ENCODE results near the gene LCE3A. TPM values are rescaled to one million over a fixed set of nuclear protein-coding genes. Genes with fewer than 3 reads are reported as not detected.

Gene LCE3A
- total and polyA plus RNA-seq, 2 of the 4 experiments (the other 2 are of a cell fraction), result not detected

- no peaks in the 10 kb centered on the region for H3K4me1 ChIP-seq (ENCODE audit: control insufficient read depth, insufficient read depth, low read length)
- ChIA-PET POLR2A (ENCODE audit: unreplicated experiment) (no interaction called here), CTCF (interaction anchor here (0.7 kb wide), 1 partner anchor 195 kb away, joined by 4 read pairs; no protein-coding TSS in a partner anchor)
- no peaks in the 10 kb centered on the region for H3K36me3 ChIP-seq (ENCODE audit: control insufficient read depth, insufficient read depth, low read length)
- H2BK5ac ChIP-seq (ENCODE audit: low read depth, low read length, poor library complexity, severe bottlenecking), result no peak overlapping the region
- no peak overlapping the region for H2BK20ac ChIP-seq (ENCODE audit: low read depth, low read length)
- H4K8ac ChIP-seq (ENCODE audit: low read depth in 2 of 2, low read length in 2 of 2), result no peak overlapping the region
- no peak overlapping the region for H4K91ac ChIP-seq (ENCODE audit: insufficient read depth, low read depth, low read length)
- no peak overlapping the region for H2BK120ac ChIP-seq (ENCODE audit: low read depth, low read length)
- H2BK15ac ChIP-seq (ENCODE audit: low read depth, low read length), result no peak overlapping the region
- no peak overlapping the region for H2AK9ac ChIP-seq (replicated peaks; ENCODE audit: low read depth, low read length, poor library complexity)
- no TSS peak for BruUV-seq (replicated peaks)
- H2AK5ac ChIP-seq (ENCODE audit: low read depth, low read length), result no peak overlapping the region
- H3K4ac ChIP-seq (ENCODE audit: low read depth, low read length), result no peak overlapping the region
- no peak overlapping the region for H3K14ac ChIP-seq (replicated peaks; ENCODE audit: low read depth, low read length)
- in situ Hi-C loops (cut with MboI; ENCODE audit: low sequenced_read_pairs) (no loop called here), dilution Hi-C loops (cut with HindIII; ENCODE audit: low sequenced_read_pairs, unreplicated experiment) (no loop called here), intact Hi-C loops (cut with micrococcal nuclease) (no loop called here)
- no peak overlapping the region for H3K27ac ChIP-seq (ENCODE audit: insufficient read depth, low read length)
- no peak for DNase-seq
- H3K4me3 ChIP-seq (ENCODE audit: insufficient read depth, low read depth, low read length), result no peak overlapping the region
- H3K9ac ChIP-seq (ENCODE audit: low read depth, low read length), result no peak overlapping the region
- no peak overlapping the region for H2AFZ ChIP-seq (replicated peaks; ENCODE audit: low read length, poor library complexity)
- H3K18ac ChIP-seq (ENCODE audit: low read depth, low read length), result no peak overlapping the region
- H3K79me1 ChIP-seq (ENCODE audit: low read depth in 1 of 2, low read length in 2 of 2), result no peaks in the 10 kb centered on the region
- H3K27me3 ChIP-seq (ENCODE audit: control insufficient read depth, insufficient read depth, low read length), result no peaks in the 10 kb centered on the region
- no CpG with 5 or more reads among the region's 3 CpGs for WGBS, 2 experiments (ENCODE audit: extremely low coverage in 2 of 2, insufficient read length in 1 of 2)
- H3K9me3 ChIP-seq (ENCODE audit: control insufficient read depth, insufficient read depth, low read length), result no peaks in the 10 kb centered on the region
- no peak overlapping the region for H3K4me2 ChIP-seq (ENCODE audit: low read depth, low read length)
- no peaks in the 10 kb centered on the region for H3K9me1 ChIP-seq (ENCODE audit: insufficient read depth, low read length)
- H3K56ac ChIP-seq (ENCODE audit: extremely low read depth, insufficient read depth, low read length), result no peak overlapping the region
- H3K23ac ChIP-seq (ENCODE audit: low read depth, low read length), result no peak overlapping the region
- H4K20me1 ChIP-seq (ENCODE audit: insufficient read depth, low read length), result no peaks in the 10 kb centered on the region
- H4K5ac ChIP-seq (ENCODE audit: low read depth, low read length), result no peak overlapping the region
- ATAC-seq (ENCODE audit: low read depth), result no peak
- TF ChIP-seq CHD1 (IDR thresholded peaks at IDR 0.05; ENCODE audit: low read depth, low read length) (no peak), NFE2L2 (IDR thresholded peaks at IDR 0.05; ENCODE audit: low read depth, low read length) (no peak), RFX5 (IDR thresholded peaks at IDR 0.05; ENCODE audit: low read depth, low read length) (no peak), RCOR1 (IDR thresholded peaks at IDR 0.05; ENCODE audit: insufficient replicate concordance, low read length) (no peak), SMC3 (IDR thresholded peaks at IDR 0.05; ENCODE audit: low read depth, low read length) (no peak), ELK1 (IDR thresholded peaks at IDR 0.05; ENCODE audit: borderline replicate concordance, low read depth, low read length) (no peak), MAZ (IDR thresholded peaks at IDR 0.05; ENCODE audit: borderline replicate concordance, low read depth, low read length) (no peak), FOS (IDR thresholded peaks at IDR 0.05; ENCODE audit: low read depth, low read length) (no peak)
Measured at GRCh38 chr1:152643945-152644344, 21.0 kb upstream of the LCE3A start.
